SK-N-MC (cell line): ENCODE results near the gene CFDP1.

Experiments used
- EZH2 ChIP-seq: fragments of 200-600 bp; sonication (generic); IDR thresholded peaks from one replicate; pipeline ENCODE4 v1.6.1; 2017; ENCODE audit warnings: antibody characterized with exemption
- FOXP2 ChIP-seq: optimal IDR thresholded peaks from 2 replicates; pipeline ENCODE3; 2011; ENCODE audit warnings: mild to moderate bottlenecking, moderate library complexity; ENCODE audit not compliant: insufficient read depth; ENCODE audit errors: extremely low read length, control extremely low read depth
- POLR2AphosphoS5 ChIP-seq: IDR thresholded peaks from 2 replicates; pipeline ENCODE4 v1.6.1; 2012; ENCODE audit warnings: mild to moderate bottlenecking, low read depth, low read length, borderline replicate concordance

GRCh38 chr16:75279305-75279704 is 154.0 kb downstream of the CFDP1 start:
- TF ChIP-seq POLR2AphosphoS5 (no peak), EZH2 (no peak), FOXP2 (no peak)
